ENCODE measurements around the gene TMEFF1.

The TMEFF1 gene

GRCh38 chr9:100441911-100442361, 31.0 kb upstream of the TMEFF1 start:
- H3K4me3 ChIP-seq (replicated peaks; ENCODE audit: low read depth, low read length), result no peak overlapping the region
- DNase-seq (ENCODE audit: extremely low read depth, low read depth), result no peak
- no peak for TF ChIP-seq CTCF (IDR thresholded peaks at IDR 0.05; ENCODE audit: low read depth, low read length, missing control alignments)

- no peak overlapping the region for H3K4me3 ChIP-seq (replicated peaks; ENCODE audit: low read depth, low read length)
- TF ChIP-seq CTCF (IDR thresholded peaks at IDR 0.05; ENCODE audit: low read depth, low read length, missing control alignments), result no peak
- DNase-seq (ENCODE audit: extremely low read depth, low read depth), result no peak
Observed at GRCh38 chr9:100443781-100444768, 28.9 kb upstream of the TMEFF1 start.

GRCh38 chr9:100445161-100445902, 27.6 kb upstream of the TMEFF1 start:
- no peak for TF ChIP-seq CTCF (IDR thresholded peaks at IDR 0.05; ENCODE audit: low read depth, low read length, missing control alignments)
- DNase-seq (ENCODE audit: extremely low read depth, low read depth), result no peak

GRCh38 chr9:100445903-100446549, 26.9 kb upstream of the TMEFF1 start:
- DNase-seq (ENCODE audit: extremely low read depth, low read depth), result no peak
- no peak overlapping the region for H3K4me3 ChIP-seq (replicated peaks; ENCODE audit: low read depth, low read length)
- no peak for TF ChIP-seq CTCF (IDR thresholded peaks at IDR 0.05; ENCODE audit: low read depth, low read length, missing control alignments)

More at GRCh38 chr9:100445161-100445902, 27.6 kb upstream of the TMEFF1 start:
- H3K4me3 ChIP-seq (replicated peaks; ENCODE audit: low read depth, low read length), result no peak overlapping the region

- no peak for TF ChIP-seq CTCF (IDR thresholded peaks at IDR 0.05; ENCODE audit: low read depth, low read length, missing control alignments)
- H3K4me3 ChIP-seq (replicated peaks; ENCODE audit: low read depth, low read length), result no peak overlapping the region
- DNase-seq (ENCODE audit: extremely low read depth, low read depth), result no peak
Observed at GRCh38 chr9:100447041-100447440, 25.9 kb upstream of the TMEFF1 start.

GRCh38 chr9:100448266-100448665, 24.7 kb upstream of the TMEFF1 start:
- H3K4me3 ChIP-seq (replicated peaks; ENCODE audit: low read depth, low read length), result no peak overlapping the region
- no peak for DNase-seq (ENCODE audit: extremely low read depth, low read depth)
- TF ChIP-seq CTCF (IDR thresholded peaks at IDR 0.05; ENCODE audit: low read depth, low read length, missing control alignments), result no peak
